Upper lobe of right lung (tissue), 1 donor: Measurements from ENCODE around the gene TEX14. TPM values are rescaled to one million over a fixed set of nuclear protein-coding genes. Genes with fewer than 3 reads are reported as not detected.

Experiments used
- ATAC-seq: fragments of 200-7000 bp; cut with Tn5 transposase; one replicate; pipeline ENCODE4 v1.9.1; 2020; ENCODE audit warnings: mild to moderate bottlenecking, moderate library complexity
- DNase-seq: peaks from one replicate; pipeline ENCODE4 v3.0.0-alpha.2; 2020
- H3K27ac ChIP-seq: fragments of 200-600 bp; one replicate; pipeline ENCODE4 v1.8.0; 2022
- H3K27me3 ChIP-seq: fragments of 200-600 bp; one replicate; pipeline ENCODE4 v1.8.0; 2022; ENCODE audit warnings: mild to moderate bottlenecking
- H3K36me3 ChIP-seq: fragments of 200-600 bp; one replicate; pipeline ENCODE4 v1.8.0; 2022
- H3K4me1 ChIP-seq: fragments of 200-600 bp; one replicate; pipeline ENCODE4 v1.8.0; 2022
- H3K4me3 ChIP-seq: fragments of 200-600 bp; one replicate; pipeline ENCODE4 v1.8.0; 2022; ENCODE audit warnings: mild to moderate bottlenecking
- H3K9me3 ChIP-seq: fragments of 200-600 bp; one replicate; pipeline ENCODE4 v1.8.0; 2022
- CTCF ChIP-seq: fragments of 200-600 bp; IDR thresholded peaks from one replicate; pipeline ENCODE4 v1.8.0; 2022; ENCODE audit warnings: antibody characterized with exemption
- intact Hi-C: fragments of 100-400 bp; cut with DNase I; formaldehyde crosslinking; loops from one replicate; pipeline ENCODE4 v1.11.0; 2022
- total RNA-seq: library from RNA; stranded (reverse); fragmentation: NEBNext Ultra II Directional; extraction: Animal tissue kit (Norgen Biotek cat#: 25700); gene quantifications from one replicate; pipeline ENCODE4 v1.2.1, GENCODE V29; 2021
- donor health status: DM: no; HTN: yes; CAD: no; lungs with severe emphysema.

Gene TEX14
- total RNA-seq, 1 donor from 2014 or later: 1.3 TPM

- TF ChIP-seq CTCF: no peak
- intact Hi-C loops: no loop called here
- no peaks in the 10 kb centered on the region for H3K36me3 ChIP-seq
- no peaks in the 10 kb centered on the region for H3K27me3 ChIP-seq
- no peak for ATAC-seq
- H3K27ac ChIP-seq: no peak overlapping the region
- H3K4me1 ChIP-seq: peaks cover 2% of the 10 kb centered on the region
- DNase-seq: no peak
- H3K4me3 ChIP-seq: no peak overlapping the region
- H3K9me3 ChIP-seq: no peaks in the 10 kb centered on the region
These were observed 121.1 kb downstream of the TEX14 start for GRCh38 chr17:58570758-58571157.

GRCh38 chr17:58569196-58569595 lies 122.6 kb downstream of the TEX14 start:
- ATAC-seq (peak; percentile 84), DNase-seq (no peak)
- H3K4me1 ChIP-seq: peaks cover 2% of the 10 kb centered on the region
- no peak for TF ChIP-seq CTCF
- no peaks in the 10 kb centered on the region for H3K36me3 ChIP-seq
- H3K4me3 ChIP-seq: no peak overlapping the region
- H3K9me3 ChIP-seq: no peaks in the 10 kb centered on the region
- no peaks in the 10 kb centered on the region for H3K27me3 ChIP-seq
- H3K27ac ChIP-seq: peak overlapping the region; percentile 26
- intact Hi-C loops: no loop called here

GRCh38 chr17:58568044-58568799 lies 123.6 kb downstream of the TEX14 start:
- peak; percentile 87 for ATAC-seq
- H3K27ac ChIP-seq: peak overlapping the region; percentile 26
- no peak for DNase-seq

GRCh38 chr17:58565389-58566311 lies 126.2 kb downstream of the TEX14 start:
- H3K9me3 ChIP-seq: no peaks in the 10 kb centered on the region
- H3K4me3 ChIP-seq: no peak overlapping the region
- no peak for TF ChIP-seq CTCF
- no peaks in the 10 kb centered on the region for H3K27me3 ChIP-seq
- peak; percentile 22 for ATAC-seq
- peaks cover 2% of the 10 kb centered on the region for H3K4me1 ChIP-seq
- DNase-seq: no peak
- no peak overlapping the region for H3K27ac ChIP-seq
- no peaks in the 10 kb centered on the region for H3K36me3 ChIP-seq
- intact Hi-C loops: no loop called here

More at GRCh38 chr17:58568044-58568799, 123.6 kb downstream of the TEX14 start:
- Histone ChIP-seq H3K4me3 (no peak overlapping the region), H3K36me3 (no peaks in the 10 kb centered on the region), H3K4me1 (peaks cover 2% of the 10 kb centered on the region), H3K9me3 (no peaks in the 10 kb centered on the region), H3K27me3 (no peaks in the 10 kb centered on the region)
- TF ChIP-seq CTCF: no peak
- intact Hi-C loops: no loop called here

- no peak for TF ChIP-seq CTCF
- no peaks in the 10 kb centered on the region for H3K9me3 ChIP-seq
- ATAC-seq (no peak), DNase-seq (no peak)
- H3K4me3 ChIP-seq: no peak overlapping the region
- H3K4me1 ChIP-seq: peaks cover 2% of the 10 kb centered on the region
- intact Hi-C loops: no loop called here
- H3K36me3 ChIP-seq: no peaks in the 10 kb centered on the region
- no peak overlapping the region for H3K27ac ChIP-seq
- H3K27me3 ChIP-seq: no peaks in the 10 kb centered on the region
These were observed 126.9 kb downstream of the TEX14 start for GRCh38 chr17:58564971-58565370.
